SK-N-SH treated with all-trans-retinoic acid at 6 μM for 48 hours (cell line): ENCODE measurements around the gene INSL3.

Experiments
- ATAC-seq: fragments of 200-7000 bp; cut with Tn5 transposase; 3 replicates; pipeline ENCODE4 v1.9.1; 2020; ENCODE audit warnings: mild to moderate bottlenecking, moderate library complexity
- ARNTL ChIP-seq: fragments of 450-650 bp; formaldehyde crosslinking; IDR thresholded peaks from 2 replicates; pipeline ENCODE4 v1.5.0; 2020; ENCODE audit warnings: low read depth, mild to moderate bottlenecking, moderate library complexity, borderline replicate concordance
- BACH2 ChIP-seq: fragments of 250-450 bp; sonication (Bioruptor Pico); IDR thresholded peaks from 2 replicates; pipeline ENCODE4 v1.9.0; 2021; ENCODE audit warnings: mild to moderate bottlenecking, borderline replicate concordance
- CSDC2 ChIP-seq: fragments of 250-450 bp; sonication (Bioruptor Pico); IDR thresholded peaks from 2 replicates; pipeline ENCODE4 v1.5.0; 2020; ENCODE audit warnings: mild to moderate bottlenecking, moderate library complexity
- CSRNP3 ChIP-seq: fragments of 250-450 bp; sonication (Bioruptor Pico); IDR thresholded peaks from 2 replicates; pipeline ENCODE4 v1.5.1; 2021; ENCODE audit warnings: mild to moderate bottlenecking, moderate library complexity
- ESRRG ChIP-seq: fragments of 250-450 bp; sonication (Bioruptor Pico); IDR thresholded peaks from 2 replicates; pipeline ENCODE4 v1.6.1; 2021; ENCODE audit warnings: mild to moderate bottlenecking
- GLIS3 ChIP-seq: fragments of 250-450 bp; sonication (Bioruptor Pico); IDR thresholded peaks from 2 replicates; pipeline ENCODE4 v1.5.0; 2020; ENCODE audit warnings: mild to moderate bottlenecking, moderate library complexity
- ISL1 ChIP-seq: fragments of 250-450 bp; sonication (Bioruptor Pico); IDR thresholded peaks from 2 replicates; pipeline ENCODE4 v2.1.2; 2022; ENCODE audit warnings: mild to moderate bottlenecking, moderate library complexity
- OSR1 ChIP-seq: fragments of 250-450 bp; sonication (Bioruptor Pico); IDR thresholded peaks from 2 replicates; pipeline ENCODE4 v1.8.0; 2022; ENCODE audit warnings: moderate library complexity, mild to moderate bottlenecking, inconsistent platforms
- POU6F1 ChIP-seq: fragments of 250-450 bp; sonication (Bioruptor Pico); IDR thresholded peaks from 2 replicates; pipeline ENCODE4 v1.8.0; 2021; ENCODE audit warnings: low read depth, mild to moderate bottlenecking, moderate library complexity, borderline replicate concordance
- PPARA ChIP-seq: fragments of 250-450 bp; sonication (Bioruptor Pico); IDR thresholded peaks from 2 replicates; pipeline ENCODE4 v1.5.0; 2020; ENCODE audit warnings: mild to moderate bottlenecking, borderline replicate concordance
- RARB ChIP-seq: fragments of 250-450 bp; sonication (Bioruptor Pico); IDR thresholded peaks from 2 replicates; pipeline ENCODE4 v1.8.0; 2021; ENCODE audit warnings: mild to moderate bottlenecking, moderate library complexity
- SNAI2 ChIP-seq: fragments of 250-450 bp; sonication (Bioruptor Pico); IDR thresholded peaks from 2 replicates; pipeline ENCODE4 v1.5.0; 2020; ENCODE audit warnings: mild to moderate bottlenecking, moderate library complexity
- TCF4 ChIP-seq: fragments of 250-450 bp; sonication (Bioruptor Pico); IDR thresholded peaks from 2 replicates; pipeline ENCODE4 v1.8.0; 2021; ENCODE audit warnings: mild to moderate bottlenecking, moderate library complexity, borderline replicate concordance
- TOX ChIP-seq: fragments of 250-450 bp; sonication (Bioruptor Pico); IDR thresholded peaks from 2 replicates; pipeline ENCODE4 v1.8.0; 2021; ENCODE audit warnings: mild to moderate bottlenecking, moderate library complexity, borderline replicate concordance
- ZC3H10 ChIP-seq: fragments of 250-450 bp; sonication (Bioruptor Pico); IDR thresholded peaks from 2 replicates; pipeline ENCODE4 v1.5.1; 2021; ENCODE audit warnings: mild to moderate bottlenecking, moderate library complexity
- ZFP3 ChIP-seq: fragments of 250-450 bp; sonication (Bioruptor Pico); IDR thresholded peaks from 2 replicates; pipeline ENCODE4 v1.5.0; 2020; ENCODE audit warnings: mild to moderate bottlenecking, moderate library complexity
- ZFP30 ChIP-seq: fragments of 450-650 bp; formaldehyde crosslinking; IDR thresholded peaks from 2 replicates; pipeline ENCODE4 v1.5.0; 2022; ENCODE audit warnings: mild to moderate bottlenecking, moderate library complexity
- ZNF565 ChIP-seq: fragments of 450-650 bp; formaldehyde crosslinking; conservative IDR thresholded peaks from 2 replicates; pipeline ENCODE4 v1.5.0; 2020; ENCODE audit warnings: low read depth, mild to moderate bottlenecking, moderate library complexity
- ZNF70 ChIP-seq: fragments of 450-650 bp; formaldehyde crosslinking; IDR thresholded peaks from 2 replicates; pipeline ENCODE4 v1.5.0; 2020; ENCODE audit warnings: mild to moderate bottlenecking, moderate library complexity
- ZNF8 ChIP-seq: fragments of 450-650 bp; formaldehyde crosslinking; IDR thresholded peaks from 2 replicates; pipeline ENCODE4 v1.5.0; 2020; ENCODE audit warnings: mild to moderate bottlenecking, moderate library complexity
- TF ChIP-seq, protein P1 (sequence below): fragments of 250-450 bp; sonication (Bioruptor Pico); IDR thresholded peaks from 2 replicates; pipeline ENCODE4 v1.5.0; 2020; ENCODE audit warnings: mild to moderate bottlenecking, moderate library complexity
- TF ChIP-seq, protein P2 (sequence below): fragments of 250-450 bp; sonication (Bioruptor Pico); IDR thresholded peaks from 2 replicates; pipeline ENCODE4 v1.5.1; 2020; ENCODE audit warnings: low read depth, mild to moderate bottlenecking, moderate library complexity
- TF ChIP-seq, protein P3 (sequence below): fragments of 250-450 bp; sonication (Bioruptor Pico); IDR thresholded peaks from 2 replicates; pipeline ENCODE4 v1.8.0; 2020; ENCODE audit warnings: mild to moderate bottlenecking, moderate library complexity, borderline replicate concordance

Gene INSL3

GRCh38 chr19:17824339-17824738 is 3.0 kb upstream of the INSL3 start:
- ATAC-seq = no peak
- TF ChIP-seq OSR1 (CRISPR knock-in tag) (no peak), CSRNP3 (no peak), POU6F1 (CRISPR knock-in tag) (no peak), CSDC2 (CRISPR knock-in tag) (no peak), GLIS3 (no peak), SNAI2 (no peak), RARB (CRISPR knock-in tag) (no peak), ZNF8 (CRISPR knock-in tag) (no peak), PPARA (CRISPR knock-in tag) (no peak)
- TF ChIP-seq, protein P1, sequence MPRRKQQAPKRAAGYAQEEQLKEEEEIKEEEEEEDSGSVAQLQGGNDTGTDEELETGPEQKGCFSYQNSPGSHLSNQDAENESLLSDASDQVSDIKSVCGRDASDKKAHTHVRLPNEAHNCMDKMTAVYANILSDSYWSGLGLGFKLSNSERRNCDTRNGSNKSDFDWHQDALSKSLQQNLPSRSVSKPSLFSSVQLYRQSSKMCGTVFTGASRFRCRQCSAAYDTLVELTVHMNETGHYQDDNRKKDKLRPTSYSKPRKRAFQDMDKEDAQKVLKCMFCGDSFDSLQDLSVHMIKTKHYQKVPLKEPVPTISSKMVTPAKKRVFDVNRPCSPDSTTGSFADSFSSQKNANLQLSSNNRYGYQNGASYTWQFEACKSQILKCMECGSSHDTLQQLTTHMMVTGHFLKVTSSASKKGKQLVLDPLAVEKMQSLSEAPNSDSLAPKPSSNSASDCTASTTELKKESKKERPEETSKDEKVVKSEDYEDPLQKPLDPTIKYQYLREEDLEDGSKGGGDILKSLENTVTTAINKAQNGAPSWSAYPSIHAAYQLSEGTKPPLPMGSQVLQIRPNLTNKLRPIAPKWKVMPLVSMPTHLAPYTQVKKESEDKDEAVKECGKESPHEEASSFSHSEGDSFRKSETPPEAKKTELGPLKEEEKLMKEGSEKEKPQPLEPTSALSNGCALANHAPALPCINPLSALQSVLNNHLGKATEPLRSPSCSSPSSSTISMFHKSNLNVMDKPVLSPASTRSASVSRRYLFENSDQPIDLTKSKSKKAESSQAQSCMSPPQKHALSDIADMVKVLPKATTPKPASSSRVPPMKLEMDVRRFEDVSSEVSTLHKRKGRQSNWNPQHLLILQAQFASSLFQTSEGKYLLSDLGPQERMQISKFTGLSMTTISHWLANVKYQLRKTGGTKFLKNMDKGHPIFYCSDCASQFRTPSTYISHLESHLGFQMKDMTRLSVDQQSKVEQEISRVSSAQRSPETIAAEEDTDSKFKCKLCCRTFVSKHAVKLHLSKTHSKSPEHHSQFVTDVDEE (CRISPR knock-in tag) = no peak
- TF ChIP-seq, protein P2, sequence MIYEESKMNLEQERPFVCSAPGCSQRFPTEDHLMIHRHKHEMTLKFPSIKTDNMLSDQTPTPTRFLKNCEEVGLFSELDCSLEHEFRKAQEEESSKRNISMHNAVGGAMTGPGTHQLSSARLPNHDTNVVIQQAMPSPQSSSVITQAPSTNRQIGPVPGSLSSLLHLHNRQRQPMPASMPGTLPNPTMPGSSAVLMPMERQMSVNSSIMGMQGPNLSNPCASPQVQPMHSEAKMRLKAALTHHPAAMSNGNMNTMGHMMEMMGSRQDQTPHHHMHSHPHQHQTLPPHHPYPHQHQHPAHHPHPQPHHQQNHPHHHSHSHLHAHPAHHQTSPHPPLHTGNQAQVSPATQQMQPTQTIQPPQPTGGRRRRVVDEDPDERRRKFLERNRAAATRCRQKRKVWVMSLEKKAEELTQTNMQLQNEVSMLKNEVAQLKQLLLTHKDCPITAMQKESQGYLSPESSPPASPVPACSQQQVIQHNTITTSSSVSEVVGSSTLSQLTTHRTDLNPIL (CRISPR knock-in tag) = no peak
- TF ChIP-seq, all 23 proteins: peak for 0

DNA sequence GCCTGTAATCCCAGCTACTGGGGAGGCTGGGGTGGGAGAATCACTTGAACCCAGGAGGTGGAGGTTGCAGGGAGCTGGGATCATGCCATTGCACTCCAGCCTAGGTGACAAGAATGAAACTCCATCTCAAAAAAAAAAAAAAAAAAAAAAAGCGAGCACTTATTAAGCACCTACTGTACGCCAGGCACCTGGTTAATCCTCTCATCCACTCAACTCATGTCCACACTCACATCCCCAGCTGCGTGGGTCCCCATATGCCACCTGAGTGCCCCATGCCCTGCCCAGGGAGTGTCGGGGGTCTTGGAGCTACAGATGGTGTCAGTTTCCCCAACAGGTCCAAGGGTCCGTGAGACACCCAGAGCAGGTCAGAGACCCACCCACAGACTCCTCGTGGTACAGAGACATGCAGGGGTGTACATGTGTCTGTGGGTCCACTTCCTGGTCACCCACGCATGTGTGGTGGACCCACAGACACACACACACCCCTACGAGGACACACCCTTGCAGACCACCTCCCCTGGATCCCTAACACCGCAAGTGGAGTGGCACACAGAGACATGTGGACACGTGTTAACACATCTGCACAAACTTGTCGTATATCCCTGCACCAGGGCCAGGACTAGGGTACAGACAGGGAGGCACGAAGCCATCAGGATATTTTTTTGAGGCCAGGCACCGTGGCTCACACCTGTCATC is 3.5 kb downstream of the INSL3 start:
- ATAC-seq = no peak
- no peak for TF ChIP-seq ZNF8 (CRISPR knock-in tag)
- TF ChIP-seq, protein P3, sequence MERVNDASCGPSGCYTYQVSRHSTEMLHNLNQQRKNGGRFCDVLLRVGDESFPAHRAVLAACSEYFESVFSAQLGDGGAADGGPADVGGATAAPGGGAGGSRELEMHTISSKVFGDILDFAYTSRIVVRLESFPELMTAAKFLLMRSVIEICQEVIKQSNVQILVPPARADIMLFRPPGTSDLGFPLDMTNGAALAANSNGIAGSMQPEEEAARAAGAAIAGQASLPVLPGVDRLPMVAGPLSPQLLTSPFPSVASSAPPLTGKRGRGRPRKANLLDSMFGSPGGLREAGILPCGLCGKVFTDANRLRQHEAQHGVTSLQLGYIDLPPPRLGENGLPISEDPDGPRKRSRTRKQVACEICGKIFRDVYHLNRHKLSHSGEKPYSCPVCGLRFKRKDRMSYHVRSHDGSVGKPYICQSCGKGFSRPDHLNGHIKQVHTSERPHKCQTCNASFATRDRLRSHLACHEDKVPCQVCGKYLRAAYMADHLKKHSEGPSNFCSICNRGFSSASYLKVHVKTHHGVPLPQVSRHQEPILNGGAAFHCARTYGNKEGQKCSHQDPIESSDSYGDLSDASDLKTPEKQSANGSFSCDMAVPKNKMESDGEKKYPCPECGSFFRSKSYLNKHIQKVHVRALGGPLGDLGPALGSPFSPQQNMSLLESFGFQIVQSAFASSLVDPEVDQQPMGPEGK (CRISPR knock-in tag) = no peak
- TF ChIP-seq GLIS3 = no peak
- TF ChIP-seq ZFP3 (CRISPR knock-in tag) = no peak
- no peak for TF ChIP-seq TCF4
- TF ChIP-seq CSDC2 (CRISPR knock-in tag) = no peak
- no peak for TF ChIP-seq TOX
- TF ChIP-seq ARNTL (CRISPR knock-in tag) = no peak
- TF ChIP-seq ZNF70 (CRISPR knock-in tag) = no peak
- no peak for TF ChIP-seq ESRRG (CRISPR knock-in tag)
- TF ChIP-seq ZNF565 (CRISPR knock-in tag) = no peak
- TF ChIP-seq, protein P2 (CRISPR knock-in tag) = no peak
- TF ChIP-seq ZC3H10 (CRISPR knock-in tag) = no peak
- no peak for TF ChIP-seq PPARA (CRISPR knock-in tag)
- TF ChIP-seq CSRNP3 = no peak
- no peak for TF ChIP-seq ISL1
- TF ChIP-seq, protein P1 (CRISPR knock-in tag) = no peak
- no peak for TF ChIP-seq ZFP30 (CRISPR knock-in tag)
- TF ChIP-seq BACH2 = no peak
- no peak for TF ChIP-seq SNAI2
